Measurements from ENCODE around the gene ING1.
A peak's percentile ranks its signal among the peaks of the same experiment; 100 is the strongest.

ING1 gene

DNA sequence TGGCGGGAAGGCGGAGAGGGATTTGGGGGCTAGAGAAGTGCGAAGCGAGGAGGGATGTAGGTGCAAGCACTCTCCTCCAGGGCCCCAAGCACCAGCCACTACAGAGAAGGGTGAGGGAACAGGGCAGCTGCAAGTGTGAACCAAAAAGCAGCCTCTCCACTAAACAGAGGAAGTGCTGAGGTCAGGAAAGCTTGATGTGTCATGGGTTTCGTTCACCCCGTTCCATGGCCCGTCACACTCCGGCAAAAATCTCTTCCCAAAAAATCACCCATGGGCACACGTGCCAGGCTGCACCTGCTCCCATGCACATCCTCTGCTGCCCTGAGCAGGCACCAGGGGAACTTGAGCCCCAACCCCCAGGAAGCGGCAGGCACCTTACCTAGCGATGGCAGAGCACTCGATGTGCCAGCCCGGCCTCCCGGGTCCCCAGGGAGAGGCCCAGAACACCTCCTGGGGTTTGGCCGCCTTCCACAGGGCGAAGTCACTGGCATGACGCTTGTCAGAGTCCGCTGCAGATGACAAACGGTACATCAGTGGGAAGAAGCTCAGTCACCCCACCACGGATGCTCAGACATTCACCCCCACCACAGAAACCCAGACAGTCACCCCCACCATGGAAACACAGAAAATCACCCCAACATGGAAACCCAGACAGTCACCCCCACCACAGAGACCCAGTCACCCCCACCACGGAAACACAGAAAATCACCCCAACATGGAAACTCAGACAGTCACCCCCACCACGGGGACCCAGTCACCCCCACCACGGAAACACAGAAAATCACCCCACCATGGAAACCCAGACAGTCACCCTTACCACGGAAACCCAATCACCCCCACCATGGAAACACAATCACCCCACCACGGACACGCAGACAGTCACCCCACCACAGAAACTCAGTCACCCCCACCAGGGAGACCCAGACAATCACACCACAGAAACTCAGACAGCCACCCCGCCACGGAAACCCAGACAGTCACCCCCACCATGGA is 36.6 kb upstream of the ING1 start:
- H3K36me3 ChIP-seq, result peaks cover 26% of the 10 kb centered on the region
- TF ChIP-seq, protein P1, sequence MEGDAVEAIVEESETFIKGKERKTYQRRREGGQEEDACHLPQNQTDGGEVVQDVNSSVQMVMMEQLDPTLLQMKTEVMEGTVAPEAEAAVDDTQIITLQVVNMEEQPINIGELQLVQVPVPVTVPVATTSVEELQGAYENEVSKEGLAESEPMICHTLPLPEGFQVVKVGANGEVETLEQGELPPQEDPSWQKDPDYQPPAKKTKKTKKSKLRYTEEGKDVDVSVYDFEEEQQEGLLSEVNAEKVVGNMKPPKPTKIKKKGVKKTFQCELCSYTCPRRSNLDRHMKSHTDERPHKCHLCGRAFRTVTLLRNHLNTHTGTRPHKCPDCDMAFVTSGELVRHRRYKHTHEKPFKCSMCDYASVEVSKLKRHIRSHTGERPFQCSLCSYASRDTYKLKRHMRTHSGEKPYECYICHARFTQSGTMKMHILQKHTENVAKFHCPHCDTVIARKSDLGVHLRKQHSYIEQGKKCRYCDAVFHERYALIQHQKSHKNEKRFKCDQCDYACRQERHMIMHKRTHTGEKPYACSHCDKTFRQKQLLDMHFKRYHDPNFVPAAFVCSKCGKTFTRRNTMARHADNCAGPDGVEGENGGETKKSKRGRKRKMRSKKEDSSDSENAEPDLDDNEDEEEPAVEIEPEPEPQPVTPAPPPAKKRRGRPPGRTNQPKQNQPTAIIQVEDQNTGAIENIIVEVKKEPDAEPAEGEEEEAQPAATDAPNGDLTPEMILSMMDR (IDR thresholded peaks at IDR 0.05; ENCODE audit: low read depth, low read length), result no peak
- no peaks in the 10 kb centered on the region for H3K27me3 ChIP-seq
- no peak for DNase-seq
- no peaks in the 10 kb centered on the region for H3K9me3 ChIP-seq
- H3K4me3 ChIP-seq (ENCODE audit: low read depth, low read length), result no peak overlapping the region
- no peaks in the 10 kb centered on the region for H3K4me1 ChIP-seq

DNA sequence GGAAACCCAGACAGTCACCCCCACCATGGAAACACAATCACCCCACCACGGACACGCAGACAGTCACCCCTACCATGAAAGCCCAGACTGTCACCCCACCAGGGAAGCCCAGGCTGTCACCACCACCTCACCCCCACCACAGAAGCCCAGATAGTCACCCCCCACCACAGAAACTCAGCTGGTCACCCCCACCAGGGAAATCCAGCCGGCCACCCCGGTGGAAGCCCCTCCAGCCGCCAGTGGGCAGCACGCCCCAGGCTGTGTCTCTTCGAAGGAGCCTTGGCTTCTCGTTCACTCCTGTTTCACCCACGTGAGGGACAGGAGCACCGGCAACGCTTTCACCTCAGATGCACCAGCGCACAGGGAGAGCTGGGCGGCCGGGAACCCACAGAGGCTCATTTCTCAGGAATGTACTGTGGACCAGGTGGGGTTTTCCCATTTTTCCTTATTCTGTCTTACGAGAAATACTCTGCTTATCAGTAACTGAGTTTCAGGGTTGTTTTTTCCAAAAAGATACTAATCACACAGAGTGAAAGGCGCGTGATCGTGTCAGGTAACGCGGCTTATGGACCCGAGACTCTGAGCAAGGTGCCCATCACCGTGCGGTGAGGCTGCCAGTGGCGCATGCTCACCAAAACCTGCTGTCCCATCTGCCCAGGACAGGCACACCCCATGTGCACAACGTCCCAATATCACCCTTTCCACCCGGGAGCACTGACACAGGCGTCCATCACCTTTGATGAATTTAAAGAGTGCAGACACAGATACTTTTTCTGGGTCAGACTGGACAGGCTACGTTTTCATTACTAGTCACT is 35.6 kb upstream of the ING1 start:
- Histone ChIP-seq H3K4me3 (ENCODE audit: low read depth, low read length) (no peak overlapping the region), H3K4me1 (no peaks in the 10 kb centered on the region), H3K36me3 (peaks cover 34% of the 10 kb centered on the region), H3K27me3 (no peaks in the 10 kb centered on the region), H3K9me3 (no peaks in the 10 kb centered on the region)
- DNase-seq, result no peak
- TF ChIP-seq, protein P1 (IDR thresholded peaks at IDR 0.05; ENCODE audit: low read depth, low read length), result no peak

DNA sequence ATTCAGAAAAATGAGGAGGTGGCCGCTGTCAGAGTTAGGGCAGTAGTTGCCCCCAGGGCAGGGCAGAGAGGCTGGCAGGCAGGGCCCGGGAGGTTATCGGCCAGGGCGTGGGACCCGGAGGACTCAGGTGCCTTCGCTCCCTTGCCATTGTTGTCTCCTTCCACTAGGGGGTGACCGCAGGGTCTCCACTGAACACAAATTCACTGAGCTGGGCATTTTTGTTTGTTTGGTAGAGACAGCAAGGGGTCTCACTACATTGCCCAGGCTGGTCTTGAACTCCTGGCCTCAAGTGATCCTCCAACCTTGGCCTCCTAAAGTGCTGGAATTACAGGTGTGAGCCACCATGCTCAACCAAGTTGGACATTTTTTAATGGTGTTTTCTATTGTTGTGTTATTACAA is 32.6 kb upstream of the ING1 start:
- Histone ChIP-seq H3K36me3 (peaks cover 32% of the 10 kb centered on the region), H3K4me3 (ENCODE audit: low read depth, low read length) (no peak overlapping the region), H3K4me1 (no peaks in the 10 kb centered on the region), H3K27me3 (no peaks in the 10 kb centered on the region), H3K9me3 (no peaks in the 10 kb centered on the region)
- peak; percentile 29 for DNase-seq
- TF ChIP-seq, protein P1 (IDR thresholded peaks at IDR 0.05; ENCODE audit: low read depth, low read length), result peak; percentile 51

DNA sequence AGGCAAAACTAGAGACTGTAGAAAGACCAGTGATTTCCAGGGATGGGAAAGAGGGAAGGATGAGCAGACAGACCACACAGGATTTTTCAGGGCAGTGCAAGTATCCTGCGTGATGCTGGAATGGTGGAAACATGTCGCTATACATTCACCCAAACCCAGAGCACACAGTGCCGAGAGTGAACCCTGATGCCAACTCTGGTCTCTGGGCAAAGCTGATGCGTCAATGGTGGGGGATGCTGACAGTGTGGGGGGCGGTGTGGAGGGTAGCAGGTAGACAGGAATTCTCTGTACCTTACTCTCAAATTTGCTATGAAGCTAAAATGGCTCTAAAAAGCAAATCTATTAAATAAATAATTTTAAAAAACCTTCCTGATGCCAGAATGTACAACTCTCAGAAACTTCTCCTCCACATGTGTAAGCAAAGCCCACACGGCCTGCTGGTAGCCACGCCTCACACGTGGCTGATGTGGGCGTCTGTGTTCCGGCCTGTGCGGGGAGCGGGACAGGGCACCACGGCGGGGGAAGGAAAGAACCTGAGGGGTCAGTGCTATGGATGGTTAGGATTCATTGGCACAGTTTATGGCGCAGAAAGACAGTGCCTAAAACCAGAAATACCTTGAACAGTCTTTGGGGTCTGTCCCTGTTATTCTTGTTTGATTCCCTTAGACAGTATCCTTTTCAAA is 31.5 kb upstream of the ING1 start:
- Histone ChIP-seq H3K27me3 (no peaks in the 10 kb centered on the region), H3K36me3 (peaks cover 22% of the 10 kb centered on the region)
- TF ChIP-seq, protein P1 (IDR thresholded peaks at IDR 0.05; ENCODE audit: low read depth, low read length), result no peak

DNA sequence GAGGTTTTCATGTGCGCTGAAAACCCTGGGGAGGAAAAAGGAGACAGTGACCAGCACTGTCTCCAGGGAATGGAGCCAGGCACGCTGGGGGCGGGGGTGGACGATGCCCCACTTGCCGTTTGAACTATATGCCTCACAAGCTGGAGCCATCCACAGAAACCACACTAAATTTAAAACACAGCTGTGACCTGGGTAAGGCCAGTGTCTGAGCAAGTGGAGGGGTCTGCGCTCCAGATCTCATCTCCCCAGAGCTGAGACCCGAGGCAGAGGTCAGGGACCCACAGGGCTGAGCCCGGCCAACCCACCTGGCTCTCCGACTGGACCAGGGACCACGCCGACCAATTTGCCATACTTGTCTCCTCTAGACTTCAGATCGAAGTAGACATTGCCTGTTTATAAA is 30.8 kb upstream of the ING1 start:
- peaks cover 22% of the 10 kb centered on the region for H3K36me3 ChIP-seq
- H3K4me1 ChIP-seq, result no peaks in the 10 kb centered on the region
- no peak overlapping the region for H3K4me3 ChIP-seq (ENCODE audit: low read depth, low read length)
- H3K27me3 ChIP-seq, result no peaks in the 10 kb centered on the region
- TF ChIP-seq, protein P1 (IDR thresholded peaks at IDR 0.05; ENCODE audit: low read depth, low read length), result no peak
- DNase-seq, result no peak
- no peaks in the 10 kb centered on the region for H3K9me3 ChIP-seq

More for the DNA sequence above, 31.5 kb upstream of the ING1 start:
- Histone ChIP-seq H3K4me1 (no peaks in the 10 kb centered on the region), H3K9me3 (no peaks in the 10 kb centered on the region), H3K4me3 (ENCODE audit: low read depth, low read length) (no peak overlapping the region)
- no peak for DNase-seq
